ENCODE measurements around the gene CA10. TPM values are rescaled to one million over a fixed set of nuclear protein-coding genes. Genes with fewer than 3 reads are reported as not detected.

Gene CA10
- total RNA-seq, 1 donor from 2014 or later, result 0.20 TPM

GRCh38 chr17:51761105-51761504 is 397.4 kb downstream of the CA10 start:
- no peak overlapping the region for H3K4me3 Mint-ChIP-seq
- no peak for TF ChIP-seq CTCF (IDR thresholded peaks at IDR 0.05; ENCODE audit: unreplicated experiment)
- H3K9me3 Mint-ChIP-seq, result no peaks in the 10 kb centered on the region
- H3K27me3 Mint-ChIP-seq (ENCODE audit: low read depth), result peaks cover 52% of the 10 kb centered on the region
- H3K4me1 Mint-ChIP-seq, result no peaks in the 10 kb centered on the region
- no peaks in the 10 kb centered on the region for H3K36me3 Mint-ChIP-seq
- DNase-seq (ENCODE audit: low spot score in 2 of 2, unreplicated experiment in 2 of 2), result no peak
- H3K27ac Mint-ChIP-seq, result no peak overlapping the region

GRCh38 chr17:51759260-51759659 is 399.3 kb downstream of the CA10 start:
- peaks cover 40% of the 10 kb centered on the region for H3K27me3 Mint-ChIP-seq (ENCODE audit: low read depth)
- H3K36me3 Mint-ChIP-seq, result no peaks in the 10 kb centered on the region
- no peaks in the 10 kb centered on the region for H3K9me3 Mint-ChIP-seq
- no peak overlapping the region for H3K27ac Mint-ChIP-seq
- no peak for DNase-seq (ENCODE audit: low spot score in 2 of 2, unreplicated experiment in 2 of 2)
- TF ChIP-seq CTCF (IDR thresholded peaks at IDR 0.05; ENCODE audit: unreplicated experiment), result no peak
- no peak overlapping the region for H3K4me3 Mint-ChIP-seq
- H3K4me1 Mint-ChIP-seq, result no peaks in the 10 kb centered on the region

- peaks cover 11% of the 10 kb centered on the region for H3K4me1 Mint-ChIP-seq
- H3K27ac Mint-ChIP-seq, result no peak overlapping the region
- no peaks in the 10 kb centered on the region for H3K9me3 Mint-ChIP-seq
- no peaks in the 10 kb centered on the region for H3K36me3 Mint-ChIP-seq
- no peak for DNase-seq (ENCODE audit: low spot score in 2 of 2, unreplicated experiment in 2 of 2)
- H3K4me3 Mint-ChIP-seq, result no peak overlapping the region
- TF ChIP-seq CTCF (IDR thresholded peaks at IDR 0.05; ENCODE audit: unreplicated experiment), result no peak
- H3K27me3 Mint-ChIP-seq (ENCODE audit: low read depth), result peaks cover 12% of the 10 kb centered on the region
These were observed 407.4 kb downstream of the CA10 start for GRCh38 chr17:51751072-51751471.

- no peak overlapping the region for H3K4me3 Mint-ChIP-seq
- H3K4me1 Mint-ChIP-seq, result peaks cover 19% of the 10 kb centered on the region
- no peak for TF ChIP-seq CTCF (IDR thresholded peaks at IDR 0.05; ENCODE audit: unreplicated experiment)
- H3K27me3 Mint-ChIP-seq (ENCODE audit: low read depth), result peaks cover 12% of the 10 kb centered on the region
- no peaks in the 10 kb centered on the region for H3K36me3 Mint-ChIP-seq
- H3K9me3 Mint-ChIP-seq, result no peaks in the 10 kb centered on the region
- no peak overlapping the region for H3K27ac Mint-ChIP-seq
- DNase-seq (ENCODE audit: low spot score in 2 of 2, unreplicated experiment in 2 of 2), result no peak
These were observed 409.5 kb downstream of the CA10 start for GRCh38 chr17:51748749-51749604.

- TF ChIP-seq CTCF (IDR thresholded peaks at IDR 0.05; ENCODE audit: unreplicated experiment), result no peak
These were observed 412.1 kb downstream of the CA10 start for GRCh38 chr17:51746421-51746820.

More at GRCh38 chr17:51746421-51746820, 412.1 kb downstream of the CA10 start:
- no peak for DNase-seq (ENCODE audit: low spot score in 2 of 2, unreplicated experiment in 2 of 2)
- H3K4me3 Mint-ChIP-seq, result no peak overlapping the region
- H3K36me3 Mint-ChIP-seq, result no peaks in the 10 kb centered on the region
- H3K4me1 Mint-ChIP-seq, result peaks cover 33% of the 10 kb centered on the region
- H3K9me3 Mint-ChIP-seq, result no peaks in the 10 kb centered on the region
- peaks cover 7% of the 10 kb centered on the region for H3K27me3 Mint-ChIP-seq (ENCODE audit: low read depth)
- no peak overlapping the region for H3K27ac Mint-ChIP-seq

All from mesothelial cell of epicardium (in vitro differentiated cells).